ENCODE results near the gene ECHDC1.
"Not testable (repeated sequence)": the region's sequence is repeated elsewhere in the genome, so short reads cannot be mapped to it uniquely, and the experiment has no call there.

Gene ECHDC1

GRCh38 chr6:127342296-127342945, 988 bp downstream of the ECHDC1 start:
- no peak for DNase-seq (ENCODE audit: low read depth)

DNA sequence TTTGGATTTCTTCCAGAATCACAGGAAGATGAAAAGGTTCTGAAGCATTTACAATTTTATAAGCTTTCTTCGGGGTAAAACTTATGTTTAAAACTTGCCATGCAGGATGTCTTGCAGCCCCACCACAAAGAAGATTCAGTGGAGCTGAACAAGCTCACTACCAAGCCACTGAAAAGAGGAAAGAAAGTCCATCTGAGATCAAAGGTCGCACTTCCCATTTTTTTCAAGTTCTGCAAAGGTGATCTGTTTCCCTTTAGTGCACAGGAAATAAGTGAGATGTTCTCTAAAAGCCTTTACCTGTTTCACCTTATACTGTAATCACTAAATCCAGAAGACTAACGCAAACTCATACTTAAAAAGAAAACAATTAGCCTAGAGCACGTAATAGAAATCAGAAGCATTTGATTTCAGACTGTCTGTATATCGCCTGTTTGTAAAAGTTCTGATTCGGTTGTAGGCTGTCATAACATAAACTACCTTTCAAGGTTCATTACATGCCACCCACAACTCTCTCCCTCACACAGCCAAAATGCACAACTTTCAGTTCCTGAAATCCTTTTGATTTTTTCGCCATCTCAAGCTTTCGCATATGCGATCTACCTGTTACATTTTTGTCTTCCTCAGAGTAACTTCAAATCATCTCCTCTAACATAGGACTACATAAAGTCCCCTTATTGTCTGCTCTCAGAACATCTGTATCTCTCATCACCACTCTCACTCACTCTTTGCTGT, 1.8 kb downstream of the ECHDC1 start:
- no peak for DNase-seq (ENCODE audit: low read depth)

DNA sequence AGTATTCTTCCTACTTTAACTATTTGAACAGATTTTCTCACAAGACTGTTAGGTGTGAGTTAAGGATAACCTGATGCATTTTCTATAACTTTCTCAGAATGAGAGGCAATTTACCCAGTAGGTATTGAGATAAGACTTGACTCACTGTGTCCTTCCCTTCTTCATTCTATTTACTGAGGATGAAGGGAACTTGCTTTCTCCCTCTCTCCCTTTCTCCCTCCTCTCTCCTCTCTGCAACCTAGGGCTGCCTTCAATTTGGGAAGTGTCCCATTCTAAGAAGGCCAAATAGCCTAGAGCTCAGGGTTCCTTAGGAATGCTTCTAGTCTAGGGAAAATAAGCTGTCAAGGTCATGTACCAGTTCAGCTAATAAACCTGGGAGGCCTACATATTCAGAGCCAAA, 3.2 kb downstream of the ECHDC1 start:
- DNase-seq (ENCODE audit: low read depth), result no peak

- DNase-seq (ENCODE audit: low read depth), result no peak
Measured at GRCh38 chr6:127338936-127339335, 4.5 kb downstream of the ECHDC1 start.

DNA sequence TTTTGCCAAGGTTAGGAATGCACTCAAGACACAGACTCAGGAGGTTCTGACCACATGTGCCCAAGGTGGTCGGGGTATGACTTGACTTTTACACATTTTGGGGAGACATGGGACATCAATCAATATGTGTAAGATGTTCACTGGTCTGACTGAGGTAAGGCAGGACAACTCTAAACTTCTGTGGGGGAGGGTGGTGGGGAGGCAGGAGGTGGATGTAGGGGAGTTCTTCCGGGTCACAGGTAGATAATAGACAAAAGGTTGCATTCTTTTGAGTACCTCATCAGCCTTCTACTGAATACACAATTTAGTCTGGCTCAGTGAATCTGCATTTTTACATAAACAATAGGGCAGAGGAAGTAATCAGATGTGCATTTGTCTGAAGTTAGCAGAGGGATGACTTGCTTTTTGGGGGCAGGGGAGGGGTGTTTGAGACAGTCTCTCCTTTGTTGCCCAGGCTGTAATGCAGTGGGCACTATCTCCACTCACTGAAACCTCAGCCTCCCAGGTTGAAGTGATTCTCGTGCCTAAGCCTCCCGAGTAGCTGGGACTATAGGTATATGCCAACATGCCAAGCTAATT, 10.9 kb downstream of the ECHDC1 start:
- no peak for DNase-seq (ENCODE audit: low read depth)

DNA sequence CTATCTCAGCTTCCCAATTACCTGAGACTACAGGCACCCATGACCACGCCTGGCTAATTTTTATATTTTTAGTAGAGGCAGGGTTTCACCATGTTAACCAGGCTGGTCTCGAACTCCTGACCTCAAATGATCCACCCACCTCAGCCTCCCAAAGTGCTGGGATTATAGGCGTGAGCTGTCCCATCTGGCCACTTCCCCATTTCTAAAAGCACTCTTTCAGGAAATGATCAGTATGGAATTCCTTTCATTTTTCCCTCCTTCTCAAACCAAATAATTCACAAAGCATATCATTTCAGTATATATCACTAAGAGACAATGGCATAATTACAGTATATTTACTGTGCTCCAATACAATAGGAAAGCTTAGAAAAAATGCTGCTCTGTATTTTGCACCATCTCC, 12.2 kb downstream of the ECHDC1 start:
- DNase-seq (ENCODE audit: low read depth), result not testable (repeated sequence)

GRCh38 chr6:127328043-127328609, 15.3 kb downstream of the ECHDC1 start:
- no peak for DNase-seq (ENCODE audit: low read depth)

GRCh38 chr6:127319686-127320085, 23.7 kb downstream of the ECHDC1 start:
- DNase-seq (ENCODE audit: low read depth), result no peak

DNA sequence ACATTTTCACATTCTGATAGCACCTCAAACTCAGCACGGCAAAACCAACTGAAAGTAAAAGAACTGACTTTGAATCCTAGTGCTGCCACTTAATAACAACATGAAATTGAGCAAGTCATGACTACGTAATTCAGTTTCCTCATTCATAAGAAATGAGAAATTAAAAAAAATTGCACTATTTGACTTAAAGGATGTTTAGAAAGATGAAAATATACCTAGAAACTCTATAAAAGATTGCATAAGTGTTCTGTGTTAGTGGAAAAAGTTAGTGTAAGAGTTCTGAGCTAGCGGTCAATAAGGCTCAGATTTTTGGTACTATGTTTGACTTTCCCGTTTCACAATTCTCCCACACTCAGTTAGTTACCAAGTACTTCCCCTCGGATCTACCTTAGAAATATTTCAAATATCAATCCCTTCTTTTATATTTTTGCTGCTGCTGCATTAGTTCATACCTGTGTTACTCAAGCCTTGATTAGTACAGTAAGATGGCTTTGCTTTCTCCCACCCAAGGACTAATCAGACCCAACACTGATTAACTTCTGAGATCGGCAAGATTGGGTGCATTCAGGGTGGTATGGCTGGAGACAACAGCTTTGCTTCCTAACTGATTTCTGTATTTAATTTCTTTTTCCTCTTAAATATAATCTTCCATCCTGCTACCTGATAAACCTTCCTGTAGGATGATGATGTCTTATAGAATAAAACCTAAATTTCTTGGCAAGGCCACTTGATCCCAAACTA, 25.9 kb downstream of the ECHDC1 start:
- DNase-seq (ENCODE audit: low read depth), result no peak

- no peak for DNase-seq (ENCODE audit: low read depth)
Measured at GRCh38 chr6:127305741-127306140, 37.7 kb downstream of the ECHDC1 start.

- no peak for DNase-seq (ENCODE audit: low read depth)
Measured at GRCh38 chr6:127303917-127304316, 39.5 kb downstream of the ECHDC1 start.

- DNase-seq (ENCODE audit: low read depth), result peak; percentile 6
Measured at GRCh38 chr6:127302728-127303660, 40.4 kb downstream of the ECHDC1 start.

DNA sequence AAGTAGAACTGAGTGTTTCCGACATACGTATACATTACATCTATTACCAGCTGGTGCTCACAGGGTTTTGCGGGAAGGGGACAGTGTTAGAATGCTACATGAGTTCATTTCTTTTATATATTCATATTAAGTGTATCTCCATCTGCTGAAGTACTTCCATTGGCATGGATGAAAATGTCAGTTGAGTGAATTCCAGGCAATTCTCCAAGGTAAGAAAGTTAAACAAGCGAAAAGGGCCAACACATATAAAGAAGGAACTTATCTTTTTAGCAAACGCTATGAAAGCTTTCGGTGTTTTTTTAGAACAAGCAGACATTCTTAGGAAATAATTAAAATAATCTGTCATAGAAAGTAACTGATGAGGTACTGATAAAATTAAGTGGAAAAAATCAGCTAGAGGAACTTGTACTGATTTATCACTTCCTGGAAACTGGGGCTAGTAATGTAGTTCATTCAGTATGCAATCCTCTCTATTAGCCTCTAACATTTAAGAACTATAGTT, 42.2 kb downstream of the ECHDC1 start:
- peak; percentile 0 for DNase-seq (ENCODE audit: low read depth)

- DNase-seq (ENCODE audit: low read depth), result peak; percentile 79
Measured at GRCh38 chr6:127300411-127300810, 43.0 kb downstream of the ECHDC1 start.

DNA sequence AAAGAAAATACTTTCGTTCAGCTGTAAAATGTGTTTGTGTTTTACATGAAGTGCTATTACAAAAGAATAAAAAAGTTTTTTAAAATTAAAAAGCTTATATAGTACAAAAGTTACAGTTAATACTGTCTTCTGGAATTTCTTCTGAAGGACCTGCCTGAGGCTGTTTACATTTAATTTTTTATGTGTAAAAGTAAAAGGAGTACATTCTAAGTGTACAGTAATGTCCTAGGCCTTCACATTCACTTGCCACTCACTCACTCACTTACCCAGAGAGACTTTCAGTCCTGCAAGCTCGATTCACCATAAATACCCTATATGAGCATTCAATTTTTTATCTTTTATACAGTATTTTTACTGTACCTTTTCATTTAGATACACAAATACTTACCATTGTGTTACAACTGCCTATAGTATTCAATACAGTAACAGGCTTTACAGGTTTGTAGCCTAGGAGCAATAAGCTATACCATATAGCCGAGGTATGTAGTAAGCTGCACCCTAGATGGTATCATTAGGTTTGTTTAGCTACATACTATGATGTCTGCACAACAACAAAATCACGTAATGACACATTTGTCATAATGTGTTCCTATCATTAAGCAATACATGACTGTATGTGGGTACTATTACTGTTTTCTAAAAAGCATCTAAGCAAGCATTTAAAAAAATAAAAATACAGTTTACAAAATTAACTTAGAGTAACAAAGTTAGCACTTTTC, 43.7 kb downstream of the ECHDC1 start:
- peak; percentile 2 for DNase-seq (ENCODE audit: low read depth)

DNA sequence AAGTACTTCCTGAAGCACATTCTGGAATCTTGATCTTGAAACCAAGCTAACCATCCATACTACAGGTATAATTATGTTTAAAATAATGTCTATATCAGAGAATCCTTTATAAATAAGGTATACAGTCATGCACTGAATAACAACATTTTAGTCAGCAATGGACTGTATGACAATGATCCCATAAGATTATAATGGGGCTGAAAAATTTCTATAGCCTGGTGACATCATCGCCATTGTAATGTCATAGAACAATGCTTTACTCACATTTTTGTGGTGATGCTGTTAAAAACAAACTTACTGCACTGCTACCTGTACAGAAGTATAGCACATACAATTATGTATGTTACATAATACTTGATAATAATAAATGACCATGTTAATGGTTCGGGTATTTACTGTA, 44.9 kb downstream of the ECHDC1 start:
- no peak for DNase-seq (ENCODE audit: low read depth)

DNA sequence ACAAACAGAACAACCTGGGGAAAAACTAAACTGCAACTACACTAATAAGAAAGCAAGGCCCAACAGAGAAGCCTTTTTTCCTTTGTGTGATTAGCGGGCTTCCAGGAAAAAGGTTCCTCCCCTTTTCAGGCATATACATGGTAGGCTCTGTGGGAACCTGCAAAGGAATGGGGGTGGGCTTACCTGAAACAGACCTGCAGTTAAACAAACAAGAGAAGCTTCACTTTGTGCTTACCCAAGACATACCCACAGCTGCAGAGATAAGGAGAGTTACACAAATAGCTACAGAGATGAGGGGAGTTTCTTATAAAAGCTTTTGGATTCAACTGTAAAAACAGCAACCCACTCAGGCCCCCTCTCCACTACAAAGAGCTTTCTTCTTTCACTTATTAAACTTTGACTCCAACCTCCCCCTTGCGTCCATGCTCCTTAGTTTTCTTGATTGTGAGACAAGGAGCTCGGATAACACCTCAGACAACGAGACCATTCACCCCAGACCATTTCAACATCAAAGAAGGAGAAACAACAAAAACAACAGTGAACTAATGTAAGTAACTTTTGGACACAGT, 45.8 kb downstream of the ECHDC1 start:
- no peak for DNase-seq (ENCODE audit: low read depth)

DNA sequence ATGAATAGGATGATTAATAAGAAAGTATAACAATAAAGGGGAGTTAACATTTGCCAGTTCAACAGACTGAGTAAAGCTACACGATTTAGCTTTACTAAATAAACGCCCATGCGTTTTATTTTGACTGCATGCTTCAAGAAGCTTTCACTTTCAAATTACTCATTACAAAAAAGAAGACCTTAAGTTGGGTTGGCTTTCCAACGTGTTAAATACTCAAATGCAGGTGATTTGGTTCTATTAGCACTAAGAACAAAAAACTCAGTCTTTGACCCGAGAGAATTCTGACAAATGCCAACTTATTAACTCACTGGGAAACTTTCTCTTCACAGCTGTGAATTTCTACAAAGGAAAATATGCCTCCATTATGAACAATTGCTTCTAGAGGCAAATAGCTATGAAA, 51.9 kb downstream of the ECHDC1 start:
- no peak for DNase-seq (ENCODE audit: low read depth)

DNA sequence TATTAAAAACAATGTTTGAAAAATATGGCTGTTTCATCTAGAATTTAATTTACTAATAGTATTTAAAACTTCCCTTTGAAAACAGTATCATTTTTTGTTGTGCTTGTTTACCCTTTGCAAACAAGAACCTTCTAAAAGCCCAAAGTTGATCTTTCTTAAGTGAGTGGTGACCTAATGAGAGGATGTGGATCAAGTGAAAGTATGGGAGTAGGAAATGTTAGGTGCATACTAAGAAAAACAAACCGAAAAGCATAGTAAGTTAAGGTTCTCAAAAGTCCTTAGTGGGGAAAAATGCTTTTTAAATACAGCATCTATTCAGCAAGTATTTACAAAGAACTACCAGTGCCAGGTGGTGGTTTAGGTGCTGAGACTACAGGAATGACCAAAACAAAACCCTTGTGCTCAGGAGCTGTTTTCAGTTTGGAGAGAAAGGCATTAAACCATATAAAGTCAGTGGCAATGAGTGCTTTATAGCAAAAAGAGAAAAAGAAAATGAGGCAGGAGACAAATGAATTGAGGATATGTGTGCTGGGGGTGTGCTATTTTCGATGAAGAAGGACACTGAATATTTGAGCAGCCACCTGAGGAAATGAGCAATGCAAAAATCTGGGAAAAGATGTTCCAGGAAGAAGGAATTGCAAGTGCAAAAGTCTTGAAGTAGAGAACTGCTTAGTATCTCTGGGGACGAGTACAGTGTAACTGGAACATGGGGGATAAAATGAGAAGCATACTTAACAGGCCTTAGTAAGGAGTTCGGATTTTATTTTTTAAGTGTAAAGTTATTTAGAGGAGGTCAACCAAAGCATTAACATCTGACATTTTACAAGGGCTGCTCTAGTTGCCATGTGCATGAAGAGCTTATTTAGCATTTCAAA, 52.8 kb downstream of the ECHDC1 start:
- DNase-seq (ENCODE audit: low read depth), result no peak

Measured in GM04503 (cell line).